Ovary (tissue), 3 donors: ENCODE measurements around the gene ESYT2.

Source experiments
- CTCF ChIP-seq, 3 donors: fragments of 450-650 bp in 2 of 3; fragments of 200-600 bp in 1 of 3; IDR thresholded peaks; one replicate each; pipeline versions ENCODE4 v1.5.1 to v1.8.0; 2016 to 2022; ENCODE audit warnings: antibody characterized with exemption in 3 of 3, mild to moderate bottlenecking in 1 of 3
- EP300 ChIP-seq: sonication (generic); formaldehyde crosslinking; IDR thresholded peaks from one replicate; pipeline ENCODE4 v1.6.1; 2017; ENCODE audit warnings: antibody characterized with exemption
- POLR2A ChIP-seq: fragments of 450-650 bp; IDR thresholded peaks from one replicate; pipeline ENCODE4 v1.6.1; 2017; ENCODE audit warnings: antibody characterized with exemption, mild to moderate bottlenecking, moderate library complexity
- donor health status: DM: no; HTN: no; CAD: no.

DNA sequence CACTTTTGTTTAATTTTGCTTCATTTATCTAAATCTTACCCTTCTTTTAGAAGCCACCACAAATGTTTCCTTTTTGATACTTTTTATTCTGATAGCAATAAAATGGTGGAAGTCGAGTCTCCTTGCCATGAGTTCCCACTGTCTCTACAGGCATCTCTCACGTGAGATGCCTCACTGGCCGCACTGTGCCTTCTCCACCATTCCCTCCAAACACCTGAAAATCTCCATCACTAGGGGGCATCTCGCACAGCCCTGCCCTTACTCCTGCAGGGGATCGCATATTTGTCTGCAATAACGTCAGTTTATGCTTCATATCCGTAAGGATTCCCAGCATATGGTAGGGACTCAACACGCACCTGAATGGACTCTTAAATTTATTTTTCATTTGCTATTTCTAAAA is 68.4 kb downstream of the ESYT2 start:
- TF ChIP-seq EP300 (no peak), CTCF (IDR thresholded peaks at IDR 0.05) (no peak), POLR2A (no peak)
